Heart left ventricle (tissue), 16 donors: ENCODE measurements around the gene MEN1. TPM values are rescaled to one million over a fixed set of nuclear protein-coding genes. Genes with fewer than 3 reads are reported as not detected.

Experiments used
- ATAC-seq, 4 donors: fragments of 200-7000 bp; cut with Tn5 transposase; one replicate each; pipeline ENCODE4 v1.9.1; 2020 to 2022; ENCODE audit warnings: moderate library complexity in 4 of 4, mild to moderate bottlenecking in 3 of 4, moderate number of reproducible peaks in 1 of 4
- DNase-seq, 5 donors: peaks; one replicate each; pipeline ENCODE4 v3.0.0-alpha.2; 2020
- H3K27ac ChIP-seq, 12 donors: fragments of 200-600 bp; sonication (generic) in 4 of 12; one replicate each; pipeline versions ENCODE4 v1.5.0 to v1.8.0; 2016 to 2022; ENCODE audit warnings: mild to moderate bottlenecking in 2 of 12
- H3K27me3 ChIP-seq, 9 donors: fragments of 200-600 bp; sonication (generic) in 2 of 9; one replicate each; pipeline versions ENCODE4 v1.5.1 to v1.8.0; 2016 to 2022; ENCODE audit warnings: mild to moderate bottlenecking in 3 of 9
- H3K36me3 ChIP-seq, 9 donors: fragments of 200-600 bp; sonication (generic) in 2 of 9; one replicate each; pipeline versions ENCODE4 v1.5.0 to v1.8.0; 2018 to 2022; ENCODE audit warnings: mild to moderate bottlenecking in 2 of 9
- H3K4me1 ChIP-seq, 12 donors: fragments of 200-600 bp; sonication (generic) in 4 of 12; one replicate each; pipeline versions ENCODE4 v1.5.0 to v1.8.0; 2016 to 2022; ENCODE audit warnings: mild to moderate bottlenecking in 3 of 12
- H3K4me3 ChIP-seq, 12 donors: fragments of 200-600 bp; sonication (generic) in 4 of 12; one replicate each; pipeline versions ENCODE4 v1.5.0 to v1.8.0; 2017 to 2022; ENCODE audit warnings: mild to moderate bottlenecking in 9 of 12, moderate library complexity in 4 of 12
- H3K9me3 ChIP-seq, 12 donors: fragments of 200-600 bp; sonication (generic) in 4 of 12; one replicate each; pipeline versions ENCODE4 v1.5.0 to v1.8.0; 2016 to 2022; ENCODE audit warnings: mild to moderate bottlenecking in 1 of 12
- POLR2A ChIP-seq, 2 donors: fragments of 450-650 bp; IDR thresholded peaks; one replicate each; pipeline ENCODE4 v1.6.1; 2017; ENCODE audit warnings: antibody characterized with exemption in 2 of 2, mild to moderate bottlenecking in 2 of 2, moderate library complexity in 2 of 2
- WGBS, 4 donors: extraction: QIAGEN DNeasy Blood & Tissue Kit in 2 of 4; methylation state at CpG; one replicate each; pipeline versions ENCODE4 v1.1.5 to v1.1.7; 2013 to 2018; 5-methylcytosine and 5-hydroxymethylcytosine counted together
- intact Hi-C, 10 donors: fragments of 100-400 bp; cut with DNase I; formaldehyde crosslinking; loops; one replicate each; pipeline versions ENCODE4 v1.11.1 to v1.14.2; 2022
- polyA plus RNA-seq, 2 donors: library from polyadenylated mRNA; stranded (reverse); fragments of 200-250 nt; gene quantifications; one replicate each; pipeline ENCODE4 v1.2.3, GENCODE V29; 2013
- total RNA-seq, 9 donors: library from RNA; depleted of rRNA in 2 of 9; stranded (reverse); fragments of >200 nt in 2 of 9; fragmentation: NEBNext Ultra II Directional in 3 of 9; extraction: Animal tissue kit (Norgen Biotek cat#: 25700) in 3 of 9; gene quantifications; one replicate each; pipeline versions ENCODE4 v1.1.0 to v1.2.4, GENCODE V29; 2016 to 2023
- TF ChIP-seq, protein P1 (sequence below), 12 donors: fragments of 200-600 bp; sonication (generic) in 4 of 12; IDR thresholded peaks; one replicate each; pipeline versions ENCODE4 v1.5.0 to v1.8.0; 2018 to 2022; ENCODE audit warnings: antibody characterized with exemption in 12 of 12, mild to moderate bottlenecking in 5 of 12
- donor health status: ischemic (EF 13 %, LVEDD 7.1; RV severe dilation, severe dysfunction).
- donor health status: healthy with polysubstance abuse.
- donor health status: DM: no; HTN: yes; CAD: no.
- donor health status: DM: no; HTN: no; CAD: no.
- donor health status: ischemic (EF 25% LVEDD 6.9; RV normal size, moderate dysfunction).
- donor health status: ischemic (EF 25% LVEDD 5.7; RV mildly dilated, moderate dysfunction).
- donor health status: healthy.
- donor health status: DM: yes; HTN: yes; CAD: no.
- donor health status: ischemic (EF 35%, LVEDD 5.7; RV mildly dilated, moderate dysfunction).
- donor health status: nonischemic (EF 11% LVEDD 7.7; RV severe dilation, severe dysfunction).
- donor health status: DM: yes; HTN: yes; CAD: no.
- donor health status: PGD.
- donor health status: ischemic (EF 29% LVEDD 5.4; RV normal size, mild dysfunction).
- donor health status: nonischemic (EF 23%, LVEDD 6.1; RV moderate dilation, normal function).

Gene MEN1
- total and polyA plus RNA-seq, 11 donors: 6.6 to 15.2 (median 9.0) TPM

DNA sequence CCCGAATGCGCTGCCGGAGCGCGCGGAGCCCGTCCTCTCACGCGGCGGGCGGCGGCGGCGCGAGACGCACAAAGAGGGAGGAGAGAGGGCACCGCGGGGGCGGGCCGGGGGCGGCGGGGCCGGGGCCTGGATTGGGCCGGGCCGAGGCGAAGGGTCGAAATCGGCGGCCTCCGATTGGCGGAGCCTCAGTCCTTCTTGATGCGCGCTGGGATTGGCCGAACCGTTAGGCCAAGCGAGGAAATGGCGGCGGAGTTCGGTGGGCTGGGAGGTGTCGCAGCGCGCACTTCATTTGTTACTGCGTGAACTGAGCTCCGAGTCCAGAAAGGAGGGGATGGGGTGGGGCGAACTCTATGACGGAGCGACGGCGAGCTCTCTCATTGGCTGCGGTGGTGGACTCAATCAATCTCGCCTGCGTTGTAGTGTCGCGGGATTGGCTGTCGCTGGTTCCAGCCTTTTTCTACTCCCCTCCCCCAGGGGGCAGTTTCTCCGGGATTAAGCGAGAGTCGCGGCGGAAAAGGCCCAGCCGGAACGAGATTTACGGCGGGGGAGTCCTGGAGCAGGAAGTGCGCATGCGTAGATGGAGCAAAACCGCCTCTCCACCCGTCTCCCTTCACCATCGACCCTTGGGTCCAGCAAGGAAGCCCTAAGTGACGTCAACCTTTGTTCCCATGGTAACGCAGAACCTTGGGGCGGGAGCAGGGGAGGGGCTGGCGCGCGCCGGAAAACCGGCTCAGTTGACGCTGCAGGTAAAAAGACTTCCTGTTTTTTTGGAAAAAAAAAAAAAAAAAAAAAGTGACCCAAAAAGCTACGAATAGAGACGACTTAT, 31.7 kb downstream of the MEN1 start, which contains the start of gene SF1:
TSS of gene SF1 (minus strand) at position 70 of the 826 bp plus-strand sequence. CDS start 150 bp downstream, outside the sequence.
- H3K27ac ChIP-seq: peak within 1 kb of the TSS; percentile 98 to 100 (median 99)
- TF ChIP-seq, protein P1, sequence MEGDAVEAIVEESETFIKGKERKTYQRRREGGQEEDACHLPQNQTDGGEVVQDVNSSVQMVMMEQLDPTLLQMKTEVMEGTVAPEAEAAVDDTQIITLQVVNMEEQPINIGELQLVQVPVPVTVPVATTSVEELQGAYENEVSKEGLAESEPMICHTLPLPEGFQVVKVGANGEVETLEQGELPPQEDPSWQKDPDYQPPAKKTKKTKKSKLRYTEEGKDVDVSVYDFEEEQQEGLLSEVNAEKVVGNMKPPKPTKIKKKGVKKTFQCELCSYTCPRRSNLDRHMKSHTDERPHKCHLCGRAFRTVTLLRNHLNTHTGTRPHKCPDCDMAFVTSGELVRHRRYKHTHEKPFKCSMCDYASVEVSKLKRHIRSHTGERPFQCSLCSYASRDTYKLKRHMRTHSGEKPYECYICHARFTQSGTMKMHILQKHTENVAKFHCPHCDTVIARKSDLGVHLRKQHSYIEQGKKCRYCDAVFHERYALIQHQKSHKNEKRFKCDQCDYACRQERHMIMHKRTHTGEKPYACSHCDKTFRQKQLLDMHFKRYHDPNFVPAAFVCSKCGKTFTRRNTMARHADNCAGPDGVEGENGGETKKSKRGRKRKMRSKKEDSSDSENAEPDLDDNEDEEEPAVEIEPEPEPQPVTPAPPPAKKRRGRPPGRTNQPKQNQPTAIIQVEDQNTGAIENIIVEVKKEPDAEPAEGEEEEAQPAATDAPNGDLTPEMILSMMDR (IDR thresholded peaks at IDR 0.05): peak in 7 of 12 donors; percentile 6 to 53 (median 41)
- TF ChIP-seq POLR2A (IDR thresholded peaks at IDR 0.05): peak; percentile 90 to 97
- no peaks in the 10 kb centered on the region for H3K9me3 ChIP-seq
- ATAC-seq: peak; percentile 93 to 97 (median 96)
- 0 to 1% (median 1%) methylated on average over 54 to 80 of the region's 80 CpGs for WGBS, 4 donors
- intact Hi-C loops: loop anchor here in 6 of 10 donors (2.0 to 10.0 kb wide), 5 partner anchors 32 to 336 kb away; partner anchors contain the start of genes RASGRP2 (in 3 of the 6), MEN1 (in 1 of the 6), TM7SF2 (in 1 of the 6) and ZNHIT2 (in 1 of the 6)
- peak within 1 kb of the TSS; percentile 77 to 99 (median 92) for H3K4me3 ChIP-seq
- H3K36me3 ChIP-seq: peaks cover 0 to 38% (median 31%) of the 10 kb centered on the region in 9 donors
- peak; percentile 98 to 100 (median 99) for DNase-seq
- H3K4me1 ChIP-seq: peaks cover 0 to 46% (median 39%) of the 10 kb centered on the region in 12 donors
- H3K27me3 ChIP-seq: no peaks in the 10 kb centered on the region

DNA sequence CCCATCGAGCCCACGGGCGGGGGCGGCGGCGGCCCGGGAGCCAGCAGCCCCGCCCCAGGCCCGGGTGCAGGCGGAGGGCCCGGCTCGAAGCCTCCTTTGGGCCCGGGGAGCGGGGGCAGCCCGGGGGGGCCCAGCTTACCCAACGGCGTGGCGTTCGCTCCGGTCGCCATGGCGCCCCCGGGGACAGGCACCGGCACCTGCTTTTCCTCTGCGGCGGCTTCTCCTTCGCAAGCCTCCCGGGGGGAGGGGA, 32.2 kb downstream of the MEN1 start:
- peaks cover 0 to 52% (median 44%) of the 10 kb centered on the region in 12 donors for H3K4me1 ChIP-seq
- no peaks in the 10 kb centered on the region for H3K9me3 ChIP-seq
- H3K27me3 ChIP-seq: no peaks in the 10 kb centered on the region
- H3K4me3 ChIP-seq: peak overlapping the region; percentile 77 to 99 (median 92)
- TF ChIP-seq, protein P1 (IDR thresholded peaks at IDR 0.05): no peak
- TF ChIP-seq POLR2A (IDR thresholded peaks at IDR 0.05): no peak
- peak overlapping the region; percentile 98 to 100 (median 99) for H3K27ac ChIP-seq
- intact Hi-C loops: loop anchor here in 6 of 10 donors (2.0 to 10.0 kb wide), 5 partner anchors 33 to 337 kb away; partner anchors contain the start of genes RASGRP2 (in 3 of the 6), MEN1 (in 1 of the 6), TM7SF2 (in 1 of the 6) and ZNHIT2 (in 1 of the 6)
- ATAC-seq: peak in 2 of 4 donors; percentile 6 to 11
- H3K36me3 ChIP-seq: peaks cover 0 to 44% (median 37%) of the 10 kb centered on the region in 9 donors
- DNase-seq: no peak
- 0 to 1% (median 0%) methylated on average over 1 to 28 of the region's 28 CpGs for WGBS, 4 donors

DNA sequence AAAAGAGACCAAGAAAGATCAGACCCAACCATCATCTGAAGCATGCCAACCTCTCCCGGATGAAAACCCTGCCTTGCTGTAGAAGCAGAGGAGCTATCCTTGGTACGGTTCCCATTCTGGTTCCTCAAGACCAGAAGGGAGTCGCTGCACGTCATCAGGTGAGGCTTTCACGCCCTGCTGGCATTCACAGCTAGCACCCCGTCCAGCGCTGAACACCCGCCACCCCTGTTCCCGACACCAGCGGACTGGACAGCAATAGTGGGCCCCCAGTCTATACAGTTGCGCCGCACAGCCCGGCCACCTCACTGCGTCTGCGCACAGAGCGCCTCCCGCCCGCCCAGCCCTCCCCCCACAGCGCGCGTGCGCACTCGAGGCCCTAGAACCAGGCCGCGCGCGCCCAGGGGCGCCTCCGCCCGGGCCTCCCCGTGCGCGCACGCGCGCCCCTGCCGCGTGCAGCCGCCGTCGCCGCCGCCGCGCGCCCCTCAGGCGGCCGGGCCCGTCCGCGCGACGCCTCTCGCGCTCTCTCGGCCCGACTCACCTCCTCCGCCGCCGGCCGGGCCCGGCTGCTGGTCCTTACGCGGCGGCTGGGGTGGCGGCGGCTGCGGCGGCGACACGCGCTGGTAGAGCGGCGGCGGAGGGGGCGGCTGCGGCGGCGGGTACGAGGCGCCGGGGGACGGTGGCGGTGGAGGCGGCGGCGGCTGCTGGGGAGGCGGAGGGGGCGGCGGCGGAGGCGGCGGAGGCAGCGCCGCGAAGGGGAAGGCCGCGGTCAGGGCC, 32.7 kb downstream of the MEN1 start:
- intact Hi-C loops: loop anchor here in 6 of 10 donors (2.0 to 10.0 kb wide), 5 partner anchors 33 to 337 kb away; partner anchors contain the start of genes RASGRP2 (in 3 of the 6), MEN1 (in 1 of the 6), TM7SF2 (in 1 of the 6) and ZNHIT2 (in 1 of the 6)
- WGBS, 4 donors: 0 to 2% (median 1%) methylated on average over 18 to 98 of the region's 98 CpGs
- Histone ChIP-seq H3K36me3 (peaks cover 0 to 49% (median 42%) of the 10 kb centered on the region in 9 donors), H3K9me3 (no peaks in the 10 kb centered on the region), H3K4me3 (peak overlapping the region; percentile 77 to 99 (median 92)), H3K4me1 (peaks cover 0 to 57% (median 49%) of the 10 kb centered on the region in 12 donors), H3K27me3 (no peaks in the 10 kb centered on the region), H3K27ac (peak overlapping the region; percentile 98 to 100 (median 99))
- ATAC-seq (peak; percentile 14 to 43 (median 29)), DNase-seq (peak; percentile 80 to 93 (median 87))
- no peak for TF ChIP-seq POLR2A (IDR thresholded peaks at IDR 0.05)
- TF ChIP-seq, protein P1 (IDR thresholded peaks at IDR 0.05): no peak
